OCI-LY1 (cell line): ENCODE measurements around the gene AK2.

Source experiments
- H2AFZ ChIP-seq: fragments of 200-600 bp; sonication (generic), shearing (Covaris generic); 2 replicates; pipeline ENCODE4 v1.6.0; 2014; ENCODE audit warnings: antibody characterized with exemption, mild to moderate bottlenecking, low read length
- H3F3A ChIP-seq: fragments of 200-600 bp; sonication (generic), shearing (Covaris generic); 2 replicates; pipeline ENCODE4 v1.6.0; 2014; ENCODE audit warnings: mild to moderate bottlenecking, antibody characterized with exemption, low read length, moderate library complexity; ENCODE audit not compliant: insufficient read depth
- H3K27ac ChIP-seq: fragments of 200-600 bp; sonication (generic); 2 replicates; pipeline ENCODE4 v1.5.1; 2014; ENCODE audit warnings: low read length, mixed run types, mild to moderate bottlenecking, low read depth; ENCODE audit not compliant: poor library complexity, severe bottlenecking
- H3K27me3 ChIP-seq: fragments of 200-600 bp; sonication (generic); 2 replicates; pipeline ENCODE4 v1.6.0; 2014; ENCODE audit warnings: antibody characterized with exemption, mild to moderate bottlenecking, low read length, moderate library complexity; ENCODE audit not compliant: insufficient read depth
- H3K36me3 ChIP-seq: fragments of 200-600 bp; sonication (generic); 2 replicates; pipeline ENCODE4 v1.6.1; 2014; ENCODE audit warnings: mild to moderate bottlenecking, antibody characterized with exemption, low read length, moderate library complexity, mixed read lengths; ENCODE audit not compliant: insufficient read depth
- H3K4me1 ChIP-seq: fragments of 200-600 bp; sonication (generic); 2 replicates; pipeline ENCODE4 v1.5.1; 2014; ENCODE audit warnings: mild to moderate bottlenecking, low read length, moderate library complexity; ENCODE audit not compliant: insufficient read depth, severe bottlenecking
- H3K4me2 ChIP-seq: fragments of 200-600 bp; sonication (generic), shearing (Covaris generic); 2 replicates; pipeline ENCODE4 v1.6.1; 2014; ENCODE audit warnings: low read length
- H3K4me3 ChIP-seq: fragments of 200-600 bp; sonication (generic); 2 replicates; pipeline ENCODE4 v1.5.1; 2014; ENCODE audit warnings: low read length, low read depth, mild to moderate bottlenecking, mixed read lengths; ENCODE audit not compliant: poor library complexity, severe bottlenecking
- H3K79me2 ChIP-seq: fragments of 200-600 bp; shearing (Covaris generic); 2 replicates; pipeline ENCODE4 v1.6.1; 2016; ENCODE audit warnings: mixed run types, low read length, mixed read lengths; ENCODE audit not compliant: insufficient read depth
- H3K9ac ChIP-seq: fragments of 200-600 bp; sonication (generic), shearing (Covaris generic); 2 replicates; pipeline ENCODE4 v1.6.1; 2014; ENCODE audit warnings: mild to moderate bottlenecking, low read length, mixed read lengths
- H3K9me2 ChIP-seq: fragments of 200-600 bp; sonication (generic), shearing (Covaris generic); 2 replicates; pipeline ENCODE4 v1.6.1; 2014; ENCODE audit warnings: low read depth, mild to moderate bottlenecking, low read length, mixed read lengths
- H3K9me3 ChIP-seq: fragments of 200-600 bp; shearing (Covaris generic); 2 replicates; pipeline ENCODE4 v1.6.1; 2014; ENCODE audit warnings: low read length, mixed read lengths
- H4K20me1 ChIP-seq: fragments of 200-600 bp; sonication (generic), shearing (Covaris generic); 2 replicates; pipeline ENCODE4 v1.6.0; 2016; ENCODE audit warnings: mild to moderate bottlenecking, low read length; ENCODE audit not compliant: insufficient read depth
- EZH2 ChIP-seq: fragments of 200-600 bp; sonication (generic), shearing (Covaris generic); IDR thresholded peaks from 2 replicates; pipeline ENCODE4 v1.8.0; 2017; ENCODE audit warnings: borderline replicate concordance, mixed run types, mild to moderate bottlenecking, antibody characterized with exemption, low read length, moderate library complexity, mixed read lengths
- TF ChIP-seq, protein P1 (sequence below): fragments of 200-600 bp; sonication (generic), shearing (Covaris generic); IDR thresholded peaks from 2 replicates; pipeline ENCODE4 v1.5.1; 2017; ENCODE audit warnings: mild to moderate bottlenecking, antibody characterized with exemption, low read length, moderate library complexity, mixed read lengths

AK2 gene

GRCh38 chr1:33045246-33045645 lies 8.6 kb upstream of the AK2 start:
- H3K36me3 ChIP-seq, result no peaks in the 10 kb centered on the region
- no peak overlapping the region for H3K27ac ChIP-seq
- H3K9me3 ChIP-seq, result 0 out of 2 replicates have a peak, but pooled peaks cover 3% of the 10 kb centered on the region
- H3K4me1 ChIP-seq, result no peaks in the 10 kb centered on the region
- H3K79me2 ChIP-seq, result no peaks in the 10 kb centered on the region
- H3K9me2 ChIP-seq, result no peaks in the 10 kb centered on the region
- no peak overlapping the region for H3K9ac ChIP-seq
- no peak for TF ChIP-seq EZH2
- TF ChIP-seq, protein P1, sequence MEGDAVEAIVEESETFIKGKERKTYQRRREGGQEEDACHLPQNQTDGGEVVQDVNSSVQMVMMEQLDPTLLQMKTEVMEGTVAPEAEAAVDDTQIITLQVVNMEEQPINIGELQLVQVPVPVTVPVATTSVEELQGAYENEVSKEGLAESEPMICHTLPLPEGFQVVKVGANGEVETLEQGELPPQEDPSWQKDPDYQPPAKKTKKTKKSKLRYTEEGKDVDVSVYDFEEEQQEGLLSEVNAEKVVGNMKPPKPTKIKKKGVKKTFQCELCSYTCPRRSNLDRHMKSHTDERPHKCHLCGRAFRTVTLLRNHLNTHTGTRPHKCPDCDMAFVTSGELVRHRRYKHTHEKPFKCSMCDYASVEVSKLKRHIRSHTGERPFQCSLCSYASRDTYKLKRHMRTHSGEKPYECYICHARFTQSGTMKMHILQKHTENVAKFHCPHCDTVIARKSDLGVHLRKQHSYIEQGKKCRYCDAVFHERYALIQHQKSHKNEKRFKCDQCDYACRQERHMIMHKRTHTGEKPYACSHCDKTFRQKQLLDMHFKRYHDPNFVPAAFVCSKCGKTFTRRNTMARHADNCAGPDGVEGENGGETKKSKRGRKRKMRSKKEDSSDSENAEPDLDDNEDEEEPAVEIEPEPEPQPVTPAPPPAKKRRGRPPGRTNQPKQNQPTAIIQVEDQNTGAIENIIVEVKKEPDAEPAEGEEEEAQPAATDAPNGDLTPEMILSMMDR, result no peak
- no peak overlapping the region for H3K4me3 ChIP-seq
- H3K4me2 ChIP-seq, result no peak overlapping the region
- no peaks in the 10 kb centered on the region for H3F3A ChIP-seq
- H2AFZ ChIP-seq, result no peak overlapping the region
- H3K27me3 ChIP-seq, result peaks cover 8% of the 10 kb centered on the region; the same call in 1 of the 2 replicates
- no peaks in the 10 kb centered on the region for H4K20me1 ChIP-seq

GRCh38 chr1:33043267-33044092 lies 6.8 kb upstream of the AK2 start:
- peaks cover 5% of the 10 kb centered on the region for H3K4me1 ChIP-seq
- H3K9ac ChIP-seq, result no peak overlapping the region
- H4K20me1 ChIP-seq, result no peaks in the 10 kb centered on the region
- H3K9me2 ChIP-seq, result no peaks in the 10 kb centered on the region
- no peak overlapping the region for H3K4me2 ChIP-seq
- no peak overlapping the region for H3K4me3 ChIP-seq
- H3K27ac ChIP-seq, result no peak overlapping the region
- H3K27me3 ChIP-seq, result no peaks in the 10 kb centered on the region
- no peaks in the 10 kb centered on the region for H3K79me2 ChIP-seq
- TF ChIP-seq, protein P1, result no peak
- H3F3A ChIP-seq, result no peaks in the 10 kb centered on the region
- no peaks in the 10 kb centered on the region for H3K36me3 ChIP-seq
- no peak overlapping the region for H2AFZ ChIP-seq
- H3K9me3 ChIP-seq, result no peaks in the 10 kb centered on the region

DNA sequence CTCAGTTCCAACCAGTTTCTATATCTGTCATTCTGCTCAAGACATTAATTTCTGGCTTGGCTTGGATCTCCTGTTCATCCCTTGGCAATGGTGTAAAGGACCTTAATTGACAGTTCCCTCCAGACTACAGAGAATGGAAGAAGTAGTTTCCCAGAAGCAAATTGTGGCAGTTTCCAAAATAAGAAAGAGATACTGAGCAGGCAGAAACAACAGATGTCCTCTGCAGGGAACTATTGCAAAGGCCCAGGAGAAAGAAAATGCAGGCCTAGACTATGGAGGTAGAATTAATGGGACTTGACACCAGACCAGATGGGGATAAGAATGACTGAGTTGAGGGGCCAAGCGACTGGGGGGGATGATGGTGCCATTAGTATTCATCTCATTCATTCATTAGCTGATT lies 6.1 kb upstream of the AK2 start:
- no peaks in the 10 kb centered on the region for H4K20me1 ChIP-seq
- H3K9me3 ChIP-seq, result no peaks in the 10 kb centered on the region
- peaks cover 5% of the 10 kb centered on the region for H3K4me1 ChIP-seq
- H3K4me3 ChIP-seq, result no peak overlapping the region
- no peaks in the 10 kb centered on the region for H3K9me2 ChIP-seq
- H3K79me2 ChIP-seq, result no peaks in the 10 kb centered on the region
- TF ChIP-seq, protein P1, result no peak
- no peak for TF ChIP-seq EZH2
- H3K9ac ChIP-seq, result no peak overlapping the region
- no peaks in the 10 kb centered on the region for H3K27me3 ChIP-seq
- no peak overlapping the region for H2AFZ ChIP-seq
- no peak overlapping the region for H3K27ac ChIP-seq
- H3F3A ChIP-seq, result no peaks in the 10 kb centered on the region
- no peaks in the 10 kb centered on the region for H3K36me3 ChIP-seq
- H3K4me2 ChIP-seq, result no peak overlapping the region
